HTR-8/SVneo (cell line): ENCODE data around the gene PTCD2.
A peak's percentile ranks its signal among the peaks of the same experiment; 100 is the strongest.

Experiments
- DNase-seq: peaks from one replicate; pipeline ENCODE4 v3.0.0; 2011; ENCODE audit warnings: low spot score, mixed read lengths; ENCODE audit not compliant: insufficient read length
- FAIRE-seq: peaks from 2 replicates; lab custom pipeline; 2011; peaks lifted over from hg19 to GRCh38; lab: Jason Lieb, UNC

The PTCD2 gene

DNA sequence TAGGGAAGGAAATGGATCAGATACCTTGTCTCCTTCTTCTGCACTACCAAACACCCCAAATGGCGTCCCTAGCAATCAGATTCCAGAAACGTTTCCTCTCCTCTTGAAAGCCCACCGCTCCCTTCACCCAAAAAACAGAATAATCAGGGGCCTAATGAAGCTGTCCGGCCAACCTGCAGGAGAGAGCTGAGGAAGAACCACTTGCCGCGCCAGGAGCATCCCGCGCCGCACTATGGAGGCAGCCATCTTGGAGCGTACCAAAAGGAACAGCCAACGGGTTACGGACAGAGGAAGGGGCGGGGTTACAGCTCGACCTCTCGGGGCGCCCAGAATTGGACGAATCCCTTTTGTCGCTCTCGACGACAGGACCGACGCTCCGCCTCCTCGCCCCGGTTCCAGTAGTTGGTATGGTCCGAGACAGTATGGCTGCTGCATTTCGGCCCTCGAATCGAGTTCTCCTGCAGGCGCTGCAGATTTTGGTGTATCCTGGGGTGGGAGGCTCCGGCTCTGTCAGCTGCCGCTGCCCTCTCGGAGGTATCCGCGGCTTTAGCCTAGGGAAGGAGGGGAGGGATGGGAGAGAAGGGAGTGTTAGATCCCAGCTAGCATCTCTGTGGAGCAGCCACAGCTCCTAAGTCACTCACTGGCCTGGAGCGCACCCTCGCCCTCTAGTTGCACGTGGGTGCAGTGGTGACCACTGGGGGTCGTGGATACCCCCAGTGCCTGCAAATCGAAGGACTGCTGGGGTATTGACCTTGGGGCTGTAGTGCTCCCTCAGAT is at the start of gene PTCD2, which contains the start of gene MRPS27:
TSS of gene PTCD2 (plus strand) at position 398 of the 777 bp plus-strand sequence. CDS start at position 408, 10 bp downstream.
TSS of gene MRPS27 (minus strand) at position 265 of the 777 bp plus-strand sequence. CDS start at position 246, 19 bp downstream.
- FAIRE-seq, result peak; percentile 79

DNA sequence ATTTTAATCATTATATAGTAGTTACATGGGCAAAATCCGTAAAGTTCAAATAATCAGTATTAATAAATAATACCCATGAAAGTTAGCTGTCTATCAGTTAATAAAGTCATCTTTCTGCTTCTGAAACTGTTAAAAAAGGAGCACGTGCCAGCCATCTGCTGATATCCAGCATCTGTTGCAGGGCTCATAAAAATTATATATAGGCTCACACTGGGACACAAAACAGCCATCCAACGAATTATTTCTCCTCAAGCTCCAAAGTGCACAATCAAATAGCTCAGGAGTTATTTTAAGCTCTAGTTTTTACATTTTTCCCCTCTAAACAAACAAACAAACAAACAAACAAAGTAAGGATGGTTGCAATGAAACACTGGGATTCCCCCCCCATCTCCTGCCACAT is 48.5 kb upstream of the PTCD2 start:
- DNase-seq, result no peak
- no peak for FAIRE-seq

More for the DNA sequence above, at the start of gene PTCD2, which contains the start of gene MRPS27:
- DNase-seq, result peak; percentile 98

DNA sequence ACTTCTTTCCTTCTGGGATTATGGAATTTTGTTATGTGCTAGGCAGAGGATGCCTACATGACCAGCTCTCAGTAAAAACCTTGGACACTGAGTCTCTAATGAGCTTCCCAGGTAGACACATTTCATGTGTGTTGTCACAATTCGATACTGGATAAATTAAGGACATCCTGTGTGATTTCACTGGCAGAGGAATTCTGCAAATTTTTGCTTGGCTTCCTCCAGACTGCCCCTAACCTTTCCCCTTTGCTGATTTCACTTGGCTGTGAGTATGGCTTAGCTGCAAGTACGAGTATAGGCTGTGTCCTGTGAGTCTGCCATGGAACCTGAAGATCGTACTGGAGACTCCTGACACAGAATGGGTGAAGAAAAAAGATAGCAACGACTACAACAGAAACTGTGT is 47.8 kb upstream of the PTCD2 start:
- DNase-seq (no peak), FAIRE-seq (no peak)

GRCh38 chr5:72273547-72273946 is 46.6 kb upstream of the PTCD2 start:
- FAIRE-seq (no peak), DNase-seq (no peak)

DNA sequence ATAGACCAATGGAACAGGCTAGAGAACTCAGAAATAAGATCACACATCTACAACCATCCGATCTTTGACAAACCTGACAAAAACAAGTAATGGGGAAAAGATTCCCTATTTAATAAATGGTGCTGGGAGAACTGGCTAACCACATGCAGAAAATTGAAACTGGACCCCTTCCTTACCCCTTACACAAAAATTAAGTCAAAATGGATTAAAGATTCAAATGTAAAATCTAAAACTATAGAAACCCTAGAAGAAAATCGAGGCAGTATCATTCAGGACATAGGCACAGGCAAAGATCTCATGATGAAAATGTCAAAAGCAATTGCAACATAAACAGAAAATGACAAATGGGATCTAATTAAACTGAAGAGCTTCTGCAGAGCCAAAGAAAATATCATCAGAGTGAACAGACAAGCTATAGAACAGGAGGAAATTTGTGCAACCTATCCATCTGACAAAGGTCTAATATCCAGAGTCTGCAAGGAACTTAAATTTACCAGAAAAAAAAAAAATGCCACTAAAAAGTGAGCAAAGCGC is 43.9 kb upstream of the PTCD2 start:
- DNase-seq, result no peak
- FAIRE-seq, result no peak

DNA sequence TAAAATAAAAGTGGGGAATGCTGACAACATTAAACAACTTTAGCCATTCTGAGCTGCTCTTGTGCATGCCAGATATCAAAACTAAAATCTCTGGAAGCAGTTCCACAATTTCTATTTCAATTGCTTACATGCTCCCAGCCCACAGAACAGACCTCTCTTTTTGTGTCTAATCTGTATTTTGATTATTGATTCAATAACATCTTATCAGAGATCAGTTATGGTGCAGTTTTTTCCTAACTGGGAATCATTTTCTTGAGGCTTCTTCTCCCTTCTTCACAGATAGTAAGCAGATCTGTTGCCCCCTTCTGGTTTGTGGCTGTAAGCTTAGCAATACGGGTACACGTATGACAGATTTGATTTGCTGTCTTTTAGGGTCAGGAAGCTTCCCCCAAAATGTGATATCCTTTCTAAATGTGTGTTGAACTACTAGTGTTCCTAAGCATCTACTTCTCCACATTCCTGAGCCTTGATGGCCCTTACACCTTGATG is 39.5 kb upstream of the PTCD2 start:
- DNase-seq, result peak; percentile 28
- FAIRE-seq, result no peak

DNA sequence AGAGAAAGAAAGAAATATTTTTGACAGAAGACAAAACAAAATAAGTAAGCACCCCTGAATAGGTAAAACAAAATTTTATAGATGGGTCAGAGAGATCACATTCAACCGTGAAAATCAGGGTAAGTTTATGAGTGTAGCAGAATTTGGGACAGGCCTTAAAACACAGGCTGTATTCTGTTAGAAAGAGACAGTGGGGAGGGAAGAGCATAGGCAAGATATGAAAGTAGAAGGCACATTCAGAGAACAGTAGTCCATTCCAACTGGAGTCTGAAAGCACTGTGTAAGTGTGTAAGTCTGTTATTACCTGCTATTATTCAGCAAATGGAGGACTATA is 38.8 kb upstream of the PTCD2 start:
- FAIRE-seq, result no peak
- DNase-seq, result no peak

- peak; percentile 61 for DNase-seq
- FAIRE-seq, result no peak
These were observed 38.2 kb upstream of the PTCD2 start for GRCh38 chr5:72281764-72282499.

DNA sequence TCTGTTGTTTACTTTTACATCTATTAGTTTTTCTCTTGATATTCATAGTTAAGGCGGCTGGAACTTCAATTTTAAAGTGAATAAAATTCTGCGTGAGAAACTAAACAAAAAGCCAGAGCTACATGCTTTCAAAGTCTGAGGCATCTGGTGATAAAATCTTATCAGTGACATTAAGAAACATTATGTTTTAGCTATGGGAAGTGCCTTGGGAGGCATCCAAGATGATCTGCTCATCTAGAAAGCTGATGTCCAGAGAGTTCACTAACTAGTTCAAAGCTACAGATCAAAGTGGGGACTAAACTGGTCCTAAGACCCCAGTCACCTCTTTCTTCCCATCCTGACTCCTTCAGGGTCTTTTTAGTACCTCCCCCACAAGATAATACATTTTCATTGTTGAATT is 37.3 kb upstream of the PTCD2 start:
- no peak for FAIRE-seq
- no peak for DNase-seq

GRCh38 chr5:72283358-72283757 is 36.8 kb upstream of the PTCD2 start:
- no peak for FAIRE-seq
- no peak for DNase-seq

GRCh38 chr5:72284559-72285423 is 35.4 kb upstream of the PTCD2 start:
- no peak for FAIRE-seq
- no peak for DNase-seq

GRCh38 chr5:72285424-72285821 is 34.8 kb upstream of the PTCD2 start:
- no peak for DNase-seq

GRCh38 chr5:72286798-72287197 is 33.4 kb upstream of the PTCD2 start:
- DNase-seq (no peak), FAIRE-seq (no peak)

More at GRCh38 chr5:72285424-72285821, 34.8 kb upstream of the PTCD2 start:
- FAIRE-seq, result no peak

GRCh38 chr5:72288924-72289323 is 31.2 kb upstream of the PTCD2 start:
- no peak for DNase-seq
- FAIRE-seq, result no peak

- DNase-seq, result no peak
These were observed 29.6 kb upstream of the PTCD2 start for GRCh38 chr5:72290356-72291133.

DNA sequence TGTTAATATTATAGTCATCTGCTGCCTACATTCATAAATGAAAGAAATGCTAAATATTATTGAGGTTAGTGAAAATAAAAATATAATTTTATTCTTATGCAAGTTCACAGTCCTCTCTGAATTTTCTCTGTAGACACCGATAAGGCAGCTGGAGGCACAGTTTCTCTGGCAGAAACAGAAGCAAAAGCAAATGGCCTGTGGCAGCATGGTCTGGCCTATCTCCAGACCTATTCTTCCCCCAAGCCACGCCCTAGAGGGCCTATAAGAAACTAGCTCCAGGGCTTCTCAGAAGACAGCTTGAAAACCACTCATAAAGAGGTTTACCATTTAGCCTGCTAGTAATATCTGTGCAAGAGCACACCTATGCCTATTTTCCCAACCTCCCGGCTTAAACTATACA is 28.6 kb upstream of the PTCD2 start:
- no peak for FAIRE-seq
- DNase-seq, result no peak

More at GRCh38 chr5:72290356-72291133, 29.6 kb upstream of the PTCD2 start:
- no peak for FAIRE-seq

GRCh38 chr5:72292411-72292810 is 27.8 kb upstream of the PTCD2 start:
- DNase-seq (no peak), FAIRE-seq (no peak)

- DNase-seq (no peak), FAIRE-seq (no peak)
These were observed 26.6 kb upstream of the PTCD2 start for GRCh38 chr5:72293495-72294055.

DNA sequence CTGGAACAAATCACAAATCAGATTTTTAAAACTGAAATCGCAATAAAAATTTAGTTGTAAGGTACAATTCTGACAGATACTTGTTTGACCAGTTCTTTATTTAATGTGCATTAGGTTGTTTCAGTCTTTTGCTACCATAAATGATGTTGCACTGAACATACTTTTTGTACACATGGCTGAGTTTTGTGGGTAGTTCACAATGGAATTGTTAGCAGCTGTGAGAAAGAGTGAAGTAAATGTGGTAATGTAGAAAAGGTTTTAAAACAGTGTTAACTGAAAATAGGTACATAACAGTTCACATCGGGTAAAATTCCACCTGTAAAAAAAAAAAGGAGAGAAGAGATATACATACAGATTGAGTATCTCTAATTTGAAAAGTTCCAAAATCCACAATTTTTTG is 25.7 kb upstream of the PTCD2 start:
- DNase-seq (no peak), FAIRE-seq (no peak)
